ENCODE data around the gene KRT13. TPM values are rescaled to one million over a fixed set of nuclear protein-coding genes. Genes with fewer than 3 reads are reported as not detected.

Gene KRT13
- total and polyA plus RNA-seq, 2 donors (not counting 1 experiment from before 2014, with no cell fraction given) = not detected

- Histone ChIP-seq H3K27me3 (ENCODE audit: control insufficient read depth, insufficient read depth, low read length) (no peaks in the 10 kb centered on the region), H3K4me3 (replicated peaks in 1 of 4; ENCODE audit: control extremely low read depth in 1 of 4, insufficient read depth in 1 of 4, low read depth in 3 of 4, low read length in 4 of 4) (no peak overlapping the region), H3K9ac (ENCODE audit: insufficient read depth, low read length) (no peak overlapping the region), H4K20me1 (ENCODE audit: control insufficient read depth, extremely low read depth, insufficient read depth, low read length) (no peaks in the 10 kb centered on the region), H3K4me1 (ENCODE audit: control insufficient read depth, extremely low read depth, insufficient read depth, low read length) (peaks cover 9% of the 10 kb centered on the region), H3K27ac (ENCODE audit: insufficient read depth, low read length) (no peak overlapping the region), H3K4me2 (ENCODE audit: extremely low read depth, insufficient read depth, low read length) (no peak overlapping the region), H3K36me3 (ENCODE audit: control insufficient read depth, insufficient read depth, low read length) (no peaks in the 10 kb centered on the region), H3K79me2 (ENCODE audit: control insufficient read depth, insufficient read depth, low read length) (no peaks in the 10 kb centered on the region), H3K9me3 (ENCODE audit: control insufficient read depth, insufficient read depth, low read depth, low read length) (no peaks in the 10 kb centered on the region), H2AFZ (ENCODE audit: low read length) (no peak overlapping the region)
- peak in 1 of 2 donors; percentile 60 for DNase-seq (ENCODE audit: low read depth in 2 of 2)
- TF ChIP-seq CTCF (conservative IDR thresholded peaks at IDR 0.05 in 1 of 2, IDR thresholded peaks at IDR 0.05 in 1 of 2; ENCODE audit: low read depth in 1 of 2, low read length in 2 of 2) (no peak), EZH2 (IDR thresholded peaks at IDR 0.05; ENCODE audit: low read length, missing control alignments) (no peak)
Measured at GRCh38 chr17:41500131-41500911, 5.1 kb downstream of the KRT13 start.

- Histone ChIP-seq H3K4me1 (ENCODE audit: control insufficient read depth, extremely low read depth, insufficient read depth, low read length) (peaks cover 11% of the 10 kb centered on the region), H3K9ac (ENCODE audit: insufficient read depth, low read length) (no peak overlapping the region), H3K79me2 (ENCODE audit: control insufficient read depth, insufficient read depth, low read length) (no peaks in the 10 kb centered on the region), H4K20me1 (ENCODE audit: control insufficient read depth, extremely low read depth, insufficient read depth, low read length) (no peaks in the 10 kb centered on the region), H3K36me3 (ENCODE audit: control insufficient read depth, insufficient read depth, low read length) (no peaks in the 10 kb centered on the region), H3K4me2 (ENCODE audit: extremely low read depth, insufficient read depth, low read length) (no peak overlapping the region), H3K4me3 (replicated peaks in 1 of 4; ENCODE audit: control extremely low read depth in 1 of 4, insufficient read depth in 1 of 4, low read depth in 3 of 4, low read length in 4 of 4) (no peak overlapping the region), H3K9me3 (ENCODE audit: control insufficient read depth, insufficient read depth, low read depth, low read length) (no peaks in the 10 kb centered on the region), H3K27ac (ENCODE audit: insufficient read depth, low read length) (no peak overlapping the region), H2AFZ (ENCODE audit: low read length) (no peak overlapping the region), H3K27me3 (ENCODE audit: control insufficient read depth, insufficient read depth, low read length) (no peaks in the 10 kb centered on the region)
- no peak for DNase-seq (ENCODE audit: low read depth in 2 of 2)
- no peak for TF ChIP-seq EZH2 (IDR thresholded peaks at IDR 0.05; ENCODE audit: low read length, missing control alignments)
- no peak for TF ChIP-seq CTCF (conservative IDR thresholded peaks at IDR 0.05 in 1 of 2, IDR thresholded peaks at IDR 0.05 in 1 of 2; ENCODE audit: low read depth in 1 of 2, low read length in 2 of 2)
Measured at GRCh38 chr17:41499714-41500113, 5.7 kb downstream of the KRT13 start.

GRCh38 chr17:41498276-41498675 is 7.1 kb downstream of the KRT13 start:
- no peak for DNase-seq (ENCODE audit: low read depth in 2 of 2)
- no peaks in the 10 kb centered on the region for H3K36me3 ChIP-seq (ENCODE audit: control insufficient read depth, insufficient read depth, low read length)
- H2AFZ ChIP-seq (ENCODE audit: low read length) = no peak overlapping the region
- peaks cover 17% of the 10 kb centered on the region for H3K4me1 ChIP-seq (ENCODE audit: control insufficient read depth, extremely low read depth, insufficient read depth, low read length)
- no peak overlapping the region for H3K27ac ChIP-seq (ENCODE audit: insufficient read depth, low read length)
- no peak for TF ChIP-seq CTCF (conservative IDR thresholded peaks at IDR 0.05 in 1 of 2, IDR thresholded peaks at IDR 0.05 in 1 of 2; ENCODE audit: low read depth in 1 of 2, low read length in 2 of 2)
- TF ChIP-seq EZH2 (IDR thresholded peaks at IDR 0.05; ENCODE audit: low read length, missing control alignments) = no peak
- H3K4me2 ChIP-seq (ENCODE audit: extremely low read depth, insufficient read depth, low read length) = no peak overlapping the region
- no peaks in the 10 kb centered on the region for H3K79me2 ChIP-seq (ENCODE audit: control insufficient read depth, insufficient read depth, low read length)
- no peaks in the 10 kb centered on the region for H4K20me1 ChIP-seq (ENCODE audit: control insufficient read depth, extremely low read depth, insufficient read depth, low read length)
- no peaks in the 10 kb centered on the region for H3K9me3 ChIP-seq (ENCODE audit: control insufficient read depth, insufficient read depth, low read depth, low read length)
- no peaks in the 10 kb centered on the region for H3K27me3 ChIP-seq (ENCODE audit: control insufficient read depth, insufficient read depth, low read length)
- H3K4me3 ChIP-seq (replicated peaks in 1 of 4; ENCODE audit: control extremely low read depth in 1 of 4, insufficient read depth in 1 of 4, low read depth in 3 of 4, low read length in 4 of 4) = no peak overlapping the region
- H3K9ac ChIP-seq (ENCODE audit: insufficient read depth, low read length) = no peak overlapping the region

Measured in fibroblast of lung (primary cell).